HG03354 (cell line): ENCODE results near the gene CX3CL1.
A peak's percentile ranks its signal among the peaks of the same experiment; 100 is the strongest.
"Not testable (repeated sequence)": the region's sequence is repeated elsewhere in the genome, so short reads cannot be mapped to it uniquely, and the experiment has no call there.

Experiments
- ATAC-seq: cut with Tn5 transposase; IDR thresholded peaks from one replicate; pipeline ENCODE4 v1.9.1; 2021; ENCODE audit warnings: mild to moderate bottlenecking; ENCODE audit not compliant: unreplicated experiment, poor library complexity, severe bottlenecking

Gene CX3CL1

GRCh38 chr16:57355898-57356414 lies 16.3 kb upstream of the CX3CL1 start:
- no peak for ATAC-seq

- ATAC-seq, result no peak
Measured at GRCh38 chr16:57356547-57356946, 15.7 kb upstream of the CX3CL1 start.

GRCh38 chr16:57357330-57358085 lies 14.8 kb upstream of the CX3CL1 start:
- ATAC-seq, result peak; percentile 34

GRCh38 chr16:57358086-57358420 lies 14.2 kb upstream of the CX3CL1 start:
- ATAC-seq, result peak; percentile 5

- ATAC-seq, result peak; percentile 56
Measured at GRCh38 chr16:57358527-57359095, 13.7 kb upstream of the CX3CL1 start, which contains the start of gene CCL22. Gene CCL22 (plus strand): TSS chr16:57358783. CDS start chr16:57358817, 34 bp downstream.

- ATAC-seq, result no peak
Measured at GRCh38 chr16:57360321-57360935, 11.9 kb upstream of the CX3CL1 start.

- ATAC-seq, result no peak
Measured at GRCh38 chr16:57361404-57361803, 10.9 kb upstream of the CX3CL1 start.

GRCh38 chr16:57364143-57364542 lies 8.1 kb upstream of the CX3CL1 start:
- no peak for ATAC-seq

- no peak for ATAC-seq
Measured at GRCh38 chr16:57366544-57367040, 5.7 kb upstream of the CX3CL1 start.

GRCh38 chr16:57367116-57367752 lies 5.1 kb upstream of the CX3CL1 start:
- no peak for ATAC-seq

GRCh38 chr16:57371494-57372371 lies 557 bp upstream of the CX3CL1 start:
- no peak for ATAC-seq

- ATAC-seq, result no peak
Measured at GRCh38 chr16:57373117-57373947, 1.0 kb downstream of the CX3CL1 start.

GRCh38 chr16:57374067-57374534 lies 1.8 kb downstream of the CX3CL1 start:
- ATAC-seq, result no peak

GRCh38 chr16:57374925-57375465 lies 2.7 kb downstream of the CX3CL1 start:
- ATAC-seq, result not testable (repeated sequence)

- ATAC-seq, result no peak
Measured at GRCh38 chr16:57376313-57376818, 4.1 kb downstream of the CX3CL1 start.

GRCh38 chr16:57377080-57377841 lies 5.0 kb downstream of the CX3CL1 start:
- peak; percentile 80 for ATAC-seq

- no peak for ATAC-seq
Measured at GRCh38 chr16:57379579-57379978, 7.3 kb downstream of the CX3CL1 start.
